ENCODE results near the gene CD47. TPM values are rescaled to one million over a fixed set of nuclear protein-coding genes. Genes with fewer than 3 reads are reported as not detected.

The CD47 gene
- total and polyA plus RNA-seq, 2 of the 13 experiments (the other 11 are each of a cell fraction or from before 2014, with no cell fraction given), result 3.3 to 6.5 TPM

- TF ChIP-seq ZZZ3 (CRISPR knock-in tag; IDR thresholded peaks at IDR 0.05; ENCODE audit: borderline replicate concordance) (no peak), XRCC5 (optimal IDR thresholded peaks at IDR 0.05; ENCODE audit: low read length) (no peak), GATAD2A (CRISPR knock-in tag; IDR thresholded peaks at IDR 0.05) (no peak), ZNF709 (CRISPR knock-in tag; IDR thresholded peaks at IDR 0.05) (no peak), ZNF749 (CRISPR knock-in tag; IDR thresholded peaks at IDR 0.05; ENCODE audit: borderline replicate concordance) (0 out of 2 replicates have a peak, but pooled peaks have one; percentile 51), ZBTB14 (CRISPR knock-in tag; IDR thresholded peaks at IDR 0.05) (peak; percentile 89), SAFB2 (CRISPR knock-in tag; IDR thresholded peaks at IDR 0.05; ENCODE audit: borderline replicate concordance, low read depth) (no peak), ETS1 (CRISPR knock-in tag; IDR thresholded peaks at IDR 0.05) (no peak), ZNF766 (CRISPR knock-in tag; IDR thresholded peaks at IDR 0.05; ENCODE audit: borderline replicate concordance) (0 out of 2 replicates have a peak, but pooled peaks have one; percentile 56)
Observed at GRCh38 chr3:108090701-108091497, at the start of gene CD47 (continued).

GRCh38 chr3:108137460-108137814 is 46.6 kb upstream of the CD47 start:
- no peak overlapping the region for H3K4me3 ChIP-seq (replicated peaks in 1 of 3; ENCODE audit: insufficient read depth in 1 of 3, low read depth in 2 of 3, low read length in 3 of 3)
- no peak for ATAC-seq
- no peaks in the 10 kb centered on the region; a peak in 1 of 5 replicates for H3K27me3 ChIP-seq (ENCODE audit: control insufficient read depth in 1 of 2, insufficient read depth in 2 of 2, low read length in 2 of 2)
- ChIA-PET CTCF (ENCODE audit: low intra/inter-chr PET ratio, low total read pairs) (no interaction called here), POLR2A (no interaction called here)
- no peak for FAIRE-seq
- no peak overlapping the region for H3K27ac ChIP-seq (ENCODE audit: extremely low read length, insufficient read depth, low read length)
- no TSS peak for BruUV-seq (replicated peaks)
- WGBS (ENCODE audit: low lambda C conversion rate), result 31% methylated on average over 5 of the region's 5 CpGs
- no peaks in the 10 kb centered on the region for H3K79me2 ChIP-seq (ENCODE audit: insufficient read depth, low read length)
- in situ Hi-C loops (cut with HindIII; ENCODE audit: extremely low pct_ligation_motif_present, low pct_unique_long_range_greater_than_20kb), result no loop called here
- H4K20me1 ChIP-seq (ENCODE audit: insufficient read depth, low read length), result no peaks in the 10 kb centered on the region
- H3K9me3 ChIP-seq (ENCODE audit: low read length), result no peaks in the 10 kb centered on the region
- H2AFZ ChIP-seq (ENCODE audit: low read length), result no peak overlapping the region
- no peak overlapping the region for H3K4me2 ChIP-seq (ENCODE audit: low read depth, low read length)
- intact Hi-C loops (cut with micrococcal nuclease; ENCODE audit: unreplicated experiment), result no loop called here
- peak; percentile 35 for TF ChIP-seq HNRNPK (IDR thresholded peaks at IDR 0.05; ENCODE audit: low read depth, low read length, poor library complexity, severe bottlenecking)
- no peak for TF ChIP-seq PAX8 (CRISPR knock-in tag; IDR thresholded peaks at IDR 0.05; ENCODE audit: borderline replicate concordance)
- no peak overlapping the region for H3K9ac ChIP-seq (ENCODE audit: insufficient read depth, low read depth, low read length)
- no peak for DNase-seq (ENCODE audit: low spot score)
- H3K4me1 ChIP-seq (ENCODE audit: insufficient read depth, low read length), result no peaks in the 10 kb centered on the region
- no peaks in the 10 kb centered on the region for H3K36me3 ChIP-seq (replicated peaks in 1 of 2; ENCODE audit: control insufficient read depth in 1 of 2, insufficient read depth in 2 of 2, low read length in 2 of 2)
